GM19463 (cell line): ENCODE measurements around the gene SF3A2.

Experiments
- ATAC-seq: cut with Tn5 transposase; IDR thresholded peaks from one replicate; pipeline ENCODE4 v1.9.1; 2021; ENCODE audit warnings: mild to moderate bottlenecking, moderate library complexity; ENCODE audit not compliant: unreplicated experiment

SF3A2 gene

GRCh38 chr19:2288818-2289713 lies 52.4 kb downstream of the SF3A2 start:
- no peak for ATAC-seq

- no peak for ATAC-seq
Observed at GRCh38 chr19:2289714-2290435, 53.3 kb downstream of the SF3A2 start.

DNA sequence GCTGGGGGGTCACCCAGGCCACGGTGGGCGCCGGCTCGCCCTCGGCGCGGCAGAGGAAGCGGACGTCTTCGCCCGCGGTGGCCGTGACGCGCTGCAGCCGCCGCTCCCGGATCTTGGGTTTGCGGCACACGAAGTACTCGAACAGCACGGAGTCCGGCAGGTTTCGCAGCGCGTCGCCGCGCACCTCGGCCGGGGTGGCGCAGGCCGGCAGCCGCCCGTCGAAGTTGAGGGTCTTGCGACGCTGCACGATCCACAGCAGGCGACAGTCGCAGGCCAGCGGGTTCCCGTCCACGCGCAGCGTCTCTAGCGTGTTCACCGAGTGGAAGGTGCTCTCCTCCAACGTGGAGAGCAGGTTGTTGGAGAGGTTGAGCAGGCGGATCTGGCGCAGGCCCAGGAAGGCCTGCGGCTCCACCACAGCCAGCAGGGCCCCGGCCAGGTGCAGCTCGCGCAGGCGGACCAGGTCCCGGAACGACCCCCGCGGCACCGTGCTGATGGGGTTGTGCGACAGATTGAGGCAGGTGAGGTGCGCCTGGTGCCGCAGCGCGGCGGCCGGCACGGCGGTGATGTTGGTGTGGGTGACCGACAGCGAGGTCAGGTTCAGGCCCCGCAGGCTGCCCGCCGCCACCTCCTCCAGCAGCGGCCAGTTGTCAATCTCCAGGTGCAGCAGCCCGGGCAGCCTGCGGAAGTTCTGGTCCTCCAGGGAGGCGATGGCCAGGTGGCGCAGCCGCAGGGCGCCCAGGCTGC lies 54.0 kb downstream of the SF3A2 start:
- no peak for ATAC-seq

DNA sequence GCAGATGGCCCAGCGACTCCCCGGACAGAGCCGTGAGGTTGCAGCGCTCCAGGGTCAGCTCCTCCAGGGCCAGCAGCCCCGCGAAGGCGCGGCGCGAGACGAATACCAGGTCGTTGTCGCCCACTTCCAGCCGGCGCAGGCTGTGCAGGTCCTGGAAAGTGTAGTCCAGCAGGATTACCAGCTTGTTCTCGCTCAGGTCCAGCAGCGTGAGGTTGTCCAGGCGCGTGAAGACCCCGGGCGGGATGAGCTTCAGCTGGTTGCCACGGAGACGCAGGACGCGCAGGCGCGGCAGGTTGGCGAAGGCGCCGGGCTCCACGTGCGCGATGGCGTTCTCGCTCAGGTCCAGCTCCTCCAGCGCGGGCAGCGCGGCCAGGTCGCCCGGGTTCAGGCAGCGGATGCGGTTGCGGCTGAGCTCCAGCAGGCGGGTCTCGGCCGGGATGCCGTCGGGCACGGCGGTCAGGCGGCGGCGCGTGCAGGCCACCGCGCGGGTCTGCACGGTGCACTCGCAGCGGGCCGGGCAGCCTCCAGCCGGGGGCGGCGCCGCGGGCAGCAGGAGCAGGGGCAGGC lies 54.6 kb downstream of the SF3A2 start:
- ATAC-seq = no peak

DNA sequence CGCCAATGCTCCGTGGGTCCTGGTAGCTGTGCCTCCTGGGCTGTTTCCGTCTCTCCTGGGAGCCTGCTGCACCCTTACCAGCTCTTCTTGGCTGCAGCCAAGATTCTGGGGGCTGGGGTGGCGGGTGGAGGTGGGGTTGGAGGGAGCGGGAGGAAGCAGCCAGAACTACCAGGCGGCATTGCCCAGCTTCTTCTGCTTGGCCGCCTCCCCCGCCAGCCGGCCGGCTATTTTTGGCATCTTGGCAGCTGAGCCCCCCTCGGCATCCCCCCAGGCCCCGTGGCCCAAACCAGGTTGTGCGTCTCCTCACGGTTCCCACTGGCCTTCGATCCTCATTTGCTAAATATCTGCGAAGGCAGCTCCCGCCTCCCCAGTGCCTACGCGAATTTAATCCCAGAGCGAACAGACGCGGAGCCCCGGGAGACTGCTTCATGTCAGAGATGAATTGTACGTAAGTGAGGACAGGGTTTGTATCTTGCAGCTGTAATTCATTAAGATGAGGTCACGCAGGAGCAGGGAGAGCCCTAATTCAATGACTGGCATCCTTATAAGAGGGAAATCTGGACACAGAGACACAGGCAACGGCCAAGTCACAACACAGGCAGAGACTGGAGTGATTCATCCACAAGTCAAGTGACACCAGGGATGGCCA lies 58.2 kb downstream of the SF3A2 start:
- no peak for ATAC-seq

DNA sequence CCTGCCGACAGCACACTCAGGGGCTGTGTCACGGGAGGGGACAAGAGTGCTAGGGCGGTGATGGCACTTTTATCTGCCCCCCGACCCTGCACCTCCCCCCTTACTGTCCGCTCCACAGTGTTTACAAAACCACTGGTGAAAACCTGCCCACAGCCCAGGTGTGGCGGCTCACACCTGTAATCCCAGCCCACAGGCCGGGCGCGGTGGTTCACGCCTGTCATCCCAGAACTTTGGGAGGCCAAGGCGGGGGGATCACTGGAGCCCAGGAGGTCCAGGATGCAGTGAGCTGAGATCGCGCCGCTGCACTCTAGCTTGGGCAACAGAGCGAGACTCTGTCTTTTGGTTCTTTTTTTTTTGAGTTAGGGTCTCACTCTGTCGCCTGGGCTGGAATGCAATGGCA lies 59.5 kb downstream of the SF3A2 start:
- no peak for ATAC-seq
